Activated CD8-positive, alpha-beta memory T cell treated with anti-CD3 and anti-CD28 coated beads, Interleukin-2, amount 50 U/mL, for 48 hours (primary cell): ENCODE data around the gene ZNF718.
"Not testable (repeated sequence)": the region's sequence is repeated elsewhere in the genome, so short reads cannot be mapped to it uniquely, and the experiment has no call there.

ENCODE experiments used
- DNase-seq: peaks from one replicate; pipeline ENCODE4 v3.0.0-alpha.2; 2020

ZNF718 gene

DNA sequence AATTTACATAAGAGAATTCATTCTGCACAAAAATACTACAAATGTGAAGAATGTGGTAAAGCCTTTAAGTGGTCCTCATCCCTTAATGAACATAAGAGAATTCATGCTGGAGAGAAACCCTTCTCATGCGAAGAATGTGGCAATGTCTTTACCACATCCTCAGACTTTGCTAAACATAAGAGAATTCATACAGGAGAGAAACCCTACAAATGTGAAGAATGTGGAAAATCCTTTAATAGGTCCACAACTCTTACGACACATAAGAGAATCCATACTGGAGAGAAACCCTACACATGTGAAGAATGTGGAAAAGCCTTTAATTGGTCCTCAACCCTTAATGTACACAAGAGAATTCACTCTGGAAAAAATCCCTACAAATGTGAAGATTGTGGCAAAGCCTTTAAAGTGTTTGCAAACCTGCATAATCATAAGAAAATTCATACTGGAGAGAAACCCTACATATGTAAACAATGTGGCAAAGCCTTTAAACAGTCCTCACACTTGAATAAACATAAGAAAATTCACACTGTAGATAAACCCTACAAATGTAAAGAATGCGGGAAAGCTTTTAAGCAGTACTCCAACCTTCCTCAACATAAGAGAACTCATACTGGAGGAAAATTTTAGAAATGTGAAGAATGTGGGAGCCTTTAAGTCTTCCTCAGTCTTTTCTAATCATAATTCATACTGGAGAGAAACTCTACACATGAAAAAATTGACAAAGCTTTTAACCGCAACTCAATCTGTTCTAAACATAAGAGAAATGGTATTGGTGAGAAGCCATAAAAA is 37.4 kb downstream of the ZNF718 start:
- DNase-seq = no peak

DNA sequence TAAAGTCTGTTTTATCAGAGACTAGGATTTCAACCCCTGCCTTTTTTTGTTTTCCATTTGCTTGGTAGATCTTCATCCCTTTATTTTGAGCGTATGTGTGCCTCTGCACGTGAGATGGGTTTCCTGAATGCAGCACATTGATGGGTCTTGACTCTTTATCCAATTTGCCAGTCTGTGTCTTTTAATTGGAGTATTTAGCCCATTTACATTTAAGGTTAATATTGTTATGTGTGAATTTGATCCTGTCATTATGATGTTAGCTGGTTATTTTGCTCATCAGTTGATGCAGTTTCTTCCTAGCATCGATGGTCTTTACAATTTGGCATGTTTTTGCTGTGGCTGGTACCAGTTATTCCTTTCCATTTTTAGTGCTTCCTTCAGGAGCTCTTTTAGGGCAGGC is 45.3 kb downstream of the ZNF718 start:
- DNase-seq = not testable (repeated sequence)

DNA sequence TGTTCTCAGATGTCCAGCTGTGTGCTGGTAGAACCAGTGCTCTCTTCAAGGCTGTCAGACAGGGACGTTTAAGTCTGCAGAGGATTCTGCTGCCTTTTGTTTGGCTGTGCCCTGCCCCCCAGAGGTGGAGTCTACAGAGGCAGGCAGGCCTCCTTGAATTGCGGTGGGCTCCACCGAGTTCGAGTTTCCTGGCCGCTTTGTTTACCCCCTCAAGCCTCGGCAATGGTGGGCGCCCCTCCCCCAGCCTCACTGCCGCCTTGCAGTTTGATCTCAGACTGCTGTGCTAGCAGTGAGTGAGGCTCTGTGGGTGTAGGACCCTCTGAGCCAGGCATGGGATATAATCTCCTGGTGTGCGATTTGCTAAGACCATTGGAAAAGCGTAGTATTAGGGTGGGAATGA is 47.0 kb downstream of the ZNF718 start:
- DNase-seq = not testable (repeated sequence)

- no peak for DNase-seq
These were observed 49.5 kb downstream of the ZNF718 start for GRCh38 chr4:173666-174314.

DNA sequence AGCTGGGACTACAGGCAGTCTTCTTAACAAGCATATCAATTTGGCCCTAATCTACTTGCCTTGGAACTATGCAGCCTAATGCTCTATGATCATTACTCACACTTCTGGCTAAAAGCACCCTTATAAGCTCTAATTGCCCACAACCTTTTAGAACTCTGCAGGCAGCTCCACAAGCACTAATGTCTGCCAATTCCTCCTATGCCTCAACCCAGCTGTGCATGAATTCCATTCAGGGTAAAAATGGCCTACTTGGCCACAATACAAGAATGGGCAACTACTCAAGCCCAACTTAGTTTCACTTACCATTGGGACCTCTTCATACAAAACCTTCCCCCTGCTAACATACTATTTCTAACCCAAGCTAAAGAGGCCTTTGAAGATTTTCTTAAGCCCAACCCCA is 51.7 kb downstream of the ZNF718 start:
- DNase-seq = no peak

DNA sequence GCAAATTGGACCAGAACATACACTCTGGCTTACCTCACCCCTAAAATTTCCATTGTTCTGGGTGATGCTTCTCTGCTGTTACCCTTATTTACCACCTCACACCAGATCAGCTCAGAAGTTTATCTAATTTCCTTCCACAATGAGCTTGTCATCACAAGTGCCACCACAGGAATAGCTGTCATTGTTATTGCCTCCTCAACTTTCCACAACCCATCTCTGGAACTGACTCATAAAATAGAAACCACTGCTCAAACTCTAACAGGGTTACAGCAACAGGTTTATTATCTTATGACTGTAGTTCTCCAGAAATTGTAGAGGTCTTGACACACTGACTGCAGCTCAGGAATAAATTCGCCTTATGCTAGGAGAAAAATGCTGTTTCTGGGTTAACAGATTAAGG is 52.7 kb downstream of the ZNF718 start:
- DNase-seq = no peak

- DNase-seq = not testable (repeated sequence)
These were observed 57.9 kb downstream of the ZNF718 start for GRCh38 chr4:182225-182624.

DNA sequence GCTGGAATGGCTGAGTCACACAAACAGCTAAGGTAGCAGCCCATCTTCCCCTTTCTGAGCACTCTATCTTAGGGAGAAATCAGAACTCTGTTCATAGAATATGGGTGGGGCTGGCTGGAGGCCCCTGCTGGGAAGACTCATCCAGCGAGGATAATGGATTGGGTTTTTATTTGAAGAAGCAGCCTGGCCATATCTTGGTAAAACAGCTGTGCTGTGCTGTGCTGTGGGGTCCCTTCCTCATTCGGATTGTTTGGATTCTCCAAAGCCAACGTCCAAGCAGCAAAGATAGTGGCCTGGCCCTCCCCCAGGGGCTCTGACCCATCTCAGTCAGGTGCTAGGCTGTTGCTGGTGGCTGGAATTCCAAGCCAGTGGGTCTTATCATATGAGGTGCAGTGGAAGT is 63.8 kb downstream of the ZNF718 start:
- DNase-seq = no peak

GRCh38 chr4:195159-195558 is 70.9 kb downstream of the ZNF718 start:
- DNase-seq = not testable (repeated sequence)

DNA sequence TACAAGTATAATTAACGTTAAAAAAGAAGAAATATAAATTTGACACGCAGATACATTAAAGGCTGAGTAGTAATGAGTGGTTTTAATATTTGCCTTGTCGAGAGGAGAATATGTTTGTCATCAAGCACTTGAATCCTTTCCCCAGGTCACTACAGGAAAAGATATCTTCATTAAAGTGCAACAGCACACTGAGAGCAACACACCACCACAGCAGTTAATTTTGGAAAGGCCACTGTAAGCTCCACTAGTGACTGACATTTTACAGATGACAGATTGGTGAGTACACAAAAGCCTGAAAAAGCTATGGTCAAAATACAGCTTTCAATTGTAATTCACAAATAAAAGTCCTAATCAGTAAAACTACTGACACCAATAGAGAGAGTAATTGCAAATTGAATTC is 76.6 kb downstream of the ZNF718 start:
- DNase-seq = no peak

DNA sequence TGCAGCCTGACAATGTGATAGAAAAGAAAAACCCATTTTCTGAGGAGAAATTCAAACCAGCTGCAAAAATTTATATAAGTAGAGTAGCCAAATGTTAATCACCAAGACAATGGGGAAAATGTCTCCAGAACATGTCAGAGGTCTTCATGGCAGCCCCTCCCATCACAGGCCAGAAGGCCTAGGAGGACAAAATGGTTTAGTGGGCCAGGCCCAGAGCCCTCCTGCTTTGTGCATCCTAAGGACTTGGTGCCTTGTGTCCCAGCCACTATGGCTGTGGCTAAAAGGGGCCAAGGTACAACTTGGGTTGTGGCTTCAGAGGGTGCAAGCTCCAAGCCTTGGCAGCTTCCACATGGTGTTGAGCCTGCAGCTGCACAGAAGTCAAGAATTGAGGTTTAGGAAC is 78.5 kb downstream of the ZNF718 start:
- not testable (repeated sequence) for DNase-seq

- DNase-seq = no peak
These were observed 80.9 kb downstream of the ZNF718 start for GRCh38 chr4:205097-205756.

GRCh38 chr4:206054-206453 is 81.8 kb downstream of the ZNF718 start:
- no peak for DNase-seq

GRCh38 chr4:208416-209096 is 84.3 kb downstream of the ZNF718 start:
- DNase-seq = not testable (repeated sequence)

GRCh38 chr4:211033-211511 is 86.8 kb downstream of the ZNF718 start:
- no peak for DNase-seq

- no peak for DNase-seq
These were observed 88.3 kb downstream of the ZNF718 start for GRCh38 chr4:212438-213188.

- not testable (repeated sequence) for DNase-seq
These were observed 88.9 kb downstream of the ZNF718 start for GRCh38 chr4:213189-213535.
